Measurements from ENCODE around the gene IFT81.
"Not testable (repeated sequence)": the region's sequence is repeated elsewhere in the genome, so short reads cannot be mapped to it uniquely, and the experiment has no call there.

IFT81 gene

GRCh38 chr12:110109037-110109836 is 14.9 kb upstream of the IFT81 start:
- DNase-seq = no peak

DNA sequence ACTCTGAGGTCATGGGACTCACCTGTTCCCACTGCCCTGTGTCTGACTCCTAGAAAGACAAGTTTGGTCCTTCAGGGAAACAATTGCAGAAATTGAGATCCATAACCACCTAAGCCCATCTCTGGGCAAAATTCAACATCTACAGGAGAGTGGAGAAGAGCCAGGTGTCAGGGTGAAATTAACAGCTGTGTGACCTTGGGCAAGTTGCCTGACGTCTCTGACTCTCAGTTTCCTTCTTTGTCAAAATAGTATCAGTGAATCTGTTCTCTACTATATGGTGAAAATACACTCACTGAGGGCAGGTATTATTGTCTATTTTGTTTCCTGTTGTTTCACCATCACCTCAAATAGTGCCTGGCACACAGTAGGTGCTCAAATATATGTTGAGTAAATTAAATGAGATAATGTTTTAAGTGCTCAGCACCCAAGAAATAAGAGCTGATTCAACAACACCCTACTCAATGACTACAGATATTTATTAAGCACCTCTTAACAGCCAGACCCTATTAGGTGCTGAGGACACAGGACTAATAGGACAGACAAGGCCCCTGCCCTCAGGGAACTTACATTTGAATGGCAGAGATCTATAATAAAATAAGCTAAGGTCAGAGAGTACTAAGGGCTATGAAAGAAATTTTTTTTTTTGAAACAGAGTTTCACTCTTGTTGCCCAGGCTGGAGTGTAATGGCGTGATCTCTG is 14.2 kb upstream of the IFT81 start:
- no peak for DNase-seq

DNA sequence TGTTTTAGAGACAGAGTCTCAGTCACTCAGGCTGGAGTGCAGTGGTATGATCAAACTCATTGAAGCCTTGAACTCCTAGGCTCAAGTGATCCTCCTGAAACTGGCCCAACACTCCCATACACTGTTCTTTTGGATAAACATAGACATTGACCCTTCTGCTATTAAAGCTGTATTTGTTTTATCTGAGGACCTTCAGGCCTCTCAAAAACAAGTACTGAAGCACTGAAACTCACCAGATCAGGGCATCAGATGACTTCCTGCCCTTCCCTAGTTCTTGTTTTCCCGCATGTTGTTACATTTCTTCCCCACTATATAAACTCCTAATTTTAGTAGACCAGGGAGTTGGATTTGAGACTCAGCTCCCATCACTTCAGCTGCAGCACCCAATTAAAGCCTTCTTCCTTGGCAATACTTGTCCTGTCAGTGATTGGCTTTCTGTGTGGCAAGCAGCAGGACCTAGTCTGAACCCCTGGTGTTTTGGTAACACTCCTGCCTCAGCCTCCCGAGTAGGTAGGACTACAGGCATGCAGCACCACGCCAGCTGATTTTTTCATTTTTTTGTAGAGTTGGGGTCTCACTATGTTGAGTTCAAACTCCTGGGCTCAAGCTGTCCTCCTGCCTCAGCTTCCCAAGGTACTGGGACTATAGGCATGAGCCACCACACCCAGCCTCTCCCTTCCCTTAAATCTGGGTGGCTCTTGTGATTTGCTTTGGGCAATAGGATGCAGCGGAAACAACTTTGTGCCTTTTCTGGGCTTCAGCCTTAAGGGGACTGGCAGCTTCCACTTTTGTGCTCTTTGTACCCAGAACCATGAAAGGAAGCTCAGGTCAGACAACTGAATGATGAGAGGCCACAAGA is 12.5 kb upstream of the IFT81 start:
- DNase-seq = no peak

GRCh38 chr12:110112335-110112660 is 11.9 kb upstream of the IFT81 start:
- no peak for DNase-seq

DNA sequence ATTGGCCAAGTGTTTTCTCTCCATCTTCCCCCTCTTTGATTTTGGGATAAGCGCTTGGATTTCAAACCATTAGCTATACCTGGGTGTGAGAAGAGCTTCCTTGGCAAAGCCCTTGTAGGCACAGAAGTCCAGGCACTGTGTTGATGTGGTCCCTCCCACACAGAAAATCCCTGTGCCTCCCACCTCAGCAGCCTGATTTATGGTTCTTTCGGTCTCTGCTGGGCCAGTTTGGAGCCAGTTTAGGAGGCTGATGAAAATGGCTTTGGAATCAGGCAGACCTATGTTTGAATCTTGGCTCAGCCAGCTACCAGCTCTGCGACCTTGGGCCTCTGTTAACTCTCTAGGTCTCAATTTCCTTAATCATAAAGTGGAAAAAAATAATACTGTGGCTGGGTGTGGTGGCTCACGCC is 9.6 kb upstream of the IFT81 start:
- DNase-seq = no peak

DNA sequence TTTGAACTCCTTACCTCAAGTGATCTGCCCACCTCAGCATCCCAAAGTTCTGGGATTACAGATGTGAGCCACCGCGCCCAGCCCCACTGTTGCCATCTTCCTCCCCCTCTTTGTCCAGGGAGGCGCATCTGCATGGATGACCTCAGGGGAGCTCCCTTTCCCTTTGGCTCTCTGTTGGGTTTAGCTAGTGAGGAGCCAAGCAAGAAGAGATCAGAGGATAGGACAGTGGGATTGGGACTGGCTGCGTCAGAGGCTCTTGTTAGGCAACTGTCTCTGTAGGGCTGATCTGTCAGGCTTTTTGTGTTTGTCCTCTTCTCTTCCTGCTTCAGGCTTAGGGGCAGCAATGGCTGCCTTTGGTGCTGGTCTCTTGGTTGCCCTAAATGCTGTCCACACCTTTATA is 8.5 kb upstream of the IFT81 start:
- no peak for DNase-seq

GRCh38 chr12:110116623-110117022 is 7.5 kb upstream of the IFT81 start:
- no peak for DNase-seq

- DNase-seq = not testable (repeated sequence)
These were observed 6.9 kb upstream of the IFT81 start for GRCh38 chr12:110117210-110117609.

GRCh38 chr12:110117956-110118685 is 6.0 kb upstream of the IFT81 start:
- DNase-seq = no peak

GRCh38 chr12:110122929-110123328 is 1.2 kb upstream of the IFT81 start:
- no peak for DNase-seq

- DNase-seq = no peak
These were observed 263 bp upstream of the IFT81 start for GRCh38 chr12:110123919-110124268.

GRCh38 chr12:110126557-110126956 is 2.4 kb downstream of the IFT81 start:
- no peak for DNase-seq

DNA sequence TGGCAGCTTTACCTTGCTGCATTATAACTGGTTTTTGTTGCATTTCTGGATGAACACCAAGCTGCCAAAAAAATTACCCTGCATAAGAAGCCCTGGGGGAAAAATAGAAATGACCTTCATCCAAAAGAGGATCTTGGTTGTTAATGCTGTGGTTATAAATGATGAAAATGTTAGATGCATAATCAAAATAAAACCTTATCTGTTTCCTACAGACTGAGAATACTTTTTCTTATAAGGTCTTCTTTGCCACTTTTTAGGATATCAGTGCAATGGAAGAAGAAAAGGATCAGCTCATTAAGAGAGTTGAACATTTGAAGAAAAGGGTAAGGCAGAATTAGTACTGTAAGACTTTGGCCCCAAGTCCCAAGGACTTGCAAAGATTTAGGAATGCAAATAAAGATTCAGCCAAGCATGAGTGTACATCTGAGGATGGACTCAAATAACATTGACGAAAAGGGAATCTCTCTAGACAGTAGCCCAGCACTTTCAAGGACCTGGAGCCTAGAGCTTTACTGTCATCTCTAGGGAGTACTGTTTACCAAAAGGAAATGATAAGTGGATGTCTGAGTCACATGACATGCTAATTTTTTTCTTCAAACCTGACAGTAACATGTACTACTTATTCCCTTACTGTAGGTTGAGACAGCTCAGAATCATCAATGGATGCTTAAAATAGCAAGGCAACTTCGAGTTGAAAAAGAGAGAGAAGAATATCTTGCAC is 10.7 kb downstream of the IFT81 start:
- DNase-seq = no peak

- DNase-seq = no peak
These were observed 11.6 kb downstream of the IFT81 start for GRCh38 chr12:110135806-110136205.

DNA sequence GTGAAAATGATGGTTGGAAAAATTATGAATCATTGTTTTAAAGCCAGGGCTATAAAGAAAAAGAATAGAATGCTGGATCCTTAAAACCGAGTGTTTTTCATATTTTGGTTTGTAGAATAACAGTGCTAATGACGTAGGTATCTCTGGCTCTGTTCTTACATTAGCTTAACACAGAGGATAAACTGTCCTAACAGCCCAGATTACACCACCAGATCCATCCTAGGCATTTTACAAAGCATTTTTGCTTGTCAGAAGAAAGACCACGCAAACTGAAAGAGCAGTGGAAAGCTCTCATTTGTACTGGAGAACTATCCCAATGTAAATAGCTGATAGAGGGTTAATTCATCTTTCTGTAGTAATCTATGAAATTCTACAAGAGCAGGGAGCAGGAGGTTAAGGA is 13.6 kb downstream of the IFT81 start:
- DNase-seq = no peak

DNA sequence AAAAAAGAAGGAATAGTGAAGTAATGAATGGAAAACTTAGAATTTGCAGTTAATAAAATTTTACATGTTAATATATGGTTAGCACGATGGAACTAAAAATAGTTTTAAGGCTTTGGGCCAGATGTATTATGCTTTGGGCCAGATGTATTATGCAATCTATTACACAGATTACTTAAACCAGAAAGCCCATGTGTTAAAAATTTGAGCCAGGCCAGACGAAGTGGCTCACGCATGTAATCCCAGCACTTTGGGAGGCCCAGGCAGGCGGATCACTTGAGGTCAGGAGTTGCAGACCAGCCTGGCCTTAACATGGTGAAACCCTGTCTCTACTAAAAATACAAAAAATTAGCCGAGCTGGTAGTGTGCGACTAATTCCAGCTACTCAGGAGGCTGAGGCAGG is 17.2 kb downstream of the IFT81 start:
- no peak for DNase-seq

- DNase-seq = no peak
These were observed 22.8 kb downstream of the IFT81 start for GRCh38 chr12:110146986-110147385.

- no peak for DNase-seq
These were observed 25.0 kb downstream of the IFT81 start for GRCh38 chr12:110149086-110149660.

DNA sequence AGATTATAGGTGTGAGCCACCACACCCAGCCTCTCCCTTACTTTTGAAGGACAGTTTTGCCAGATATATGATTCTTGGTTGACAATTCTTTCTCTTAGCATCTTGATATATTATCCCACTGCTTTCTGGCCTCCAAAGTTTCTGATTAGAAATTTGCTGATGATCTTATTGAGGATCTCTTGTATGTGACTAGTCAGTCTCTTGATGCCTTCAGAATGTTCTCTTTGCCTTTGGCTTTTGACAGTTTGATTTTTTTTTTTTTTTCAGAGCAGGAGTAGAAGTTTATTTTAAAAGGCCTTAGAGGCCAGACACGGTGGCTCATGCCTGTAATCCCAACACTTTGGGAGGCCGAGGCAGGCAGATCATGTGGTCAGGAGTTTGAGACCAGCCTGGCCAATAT is 32.6 kb downstream of the IFT81 start:
- DNase-seq = no peak

- no peak for DNase-seq
These were observed 33.4 kb downstream of the IFT81 start for GRCh38 chr12:110157539-110157938.

GRCh38 chr12:110159671-110160245 is 35.6 kb downstream of the IFT81 start:
- no peak for DNase-seq

Data from NCI-H187 (cell line).